ENCODE data around the gene PRR36.

Gene PRR36

GRCh38 chr19:7871437-7872305 lies 2.5 kb downstream of the PRR36 start:
- H3K27ac ChIP-seq (ENCODE audit: insufficient read depth, low read length, poor library complexity, severe bottlenecking) = no peak overlapping the region
- peak; percentile 71 to 86 (median 81) for DNase-seq
- no peak overlapping the region for H3K4me3 ChIP-seq (ENCODE audit: insufficient read depth, low read depth, low read length, poor library complexity, severe bottlenecking)

GRCh38 chr19:7870571-7871436 lies 3.4 kb downstream of the PRR36 start:
- peaks cover 46% of the 10 kb centered on the region for H3K4me1 ChIP-seq (ENCODE audit: control insufficient read depth, insufficient read depth, low read length, poor library complexity, severe bottlenecking)
- no peak overlapping the region for H3K27ac ChIP-seq (ENCODE audit: insufficient read depth, low read length, poor library complexity, severe bottlenecking)
- DNase-seq = peak; percentile 30 to 48 (median 38)
- H3K27me3 ChIP-seq (replicated peaks; ENCODE audit: control insufficient read depth, insufficient read depth, low read length, poor library complexity, severe bottlenecking) = peaks cover 19% of the 10 kb centered on the region
- H3K4me3 ChIP-seq (ENCODE audit: insufficient read depth, low read depth, low read length, poor library complexity, severe bottlenecking) = no peak overlapping the region
- H3K9me3 ChIP-seq (ENCODE audit: control insufficient read depth, low read length) = no peaks in the 10 kb centered on the region
- no peaks in the 10 kb centered on the region for H3K36me3 ChIP-seq (ENCODE audit: control insufficient read depth, insufficient read depth, low read length)

More at GRCh38 chr19:7871437-7872305, 2.5 kb downstream of the PRR36 start:
- Histone ChIP-seq H3K36me3 (ENCODE audit: control insufficient read depth, insufficient read depth, low read length) (no peaks in the 10 kb centered on the region), H3K4me1 (ENCODE audit: control insufficient read depth, insufficient read depth, low read length, poor library complexity, severe bottlenecking) (peaks cover 46% of the 10 kb centered on the region), H3K27me3 (replicated peaks; ENCODE audit: control insufficient read depth, insufficient read depth, low read length, poor library complexity, severe bottlenecking) (peaks cover 19% of the 10 kb centered on the region), H3K9me3 (ENCODE audit: control insufficient read depth, low read length) (no peaks in the 10 kb centered on the region)

GRCh38 chr19:7869910-7870511 lies 4.2 kb downstream of the PRR36 start:
- DNase-seq = peak; percentile 42 to 51 (median 47)
- Histone ChIP-seq H3K4me3 (ENCODE audit: insufficient read depth, low read depth, low read length, poor library complexity, severe bottlenecking) (peak overlapping the region; percentile 48), H3K4me1 (ENCODE audit: control insufficient read depth, insufficient read depth, low read length, poor library complexity, severe bottlenecking) (peaks cover 52% of the 10 kb centered on the region), H3K9me3 (ENCODE audit: control insufficient read depth, low read length) (no peaks in the 10 kb centered on the region), H3K27me3 (replicated peaks; ENCODE audit: control insufficient read depth, insufficient read depth, low read length, poor library complexity, severe bottlenecking) (peaks cover 19% of the 10 kb centered on the region), H3K36me3 (ENCODE audit: control insufficient read depth, insufficient read depth, low read length) (no peaks in the 10 kb centered on the region), H3K27ac (ENCODE audit: insufficient read depth, low read length, poor library complexity, severe bottlenecking) (peak overlapping the region; percentile 42)

GRCh38 chr19:7869453-7869909 lies 4.7 kb downstream of the PRR36 start:
- Histone ChIP-seq H3K4me3 (ENCODE audit: insufficient read depth, low read depth, low read length, poor library complexity, severe bottlenecking) (peak overlapping the region; percentile 48), H3K4me1 (ENCODE audit: control insufficient read depth, insufficient read depth, low read length, poor library complexity, severe bottlenecking) (peaks cover 50% of the 10 kb centered on the region), H3K27ac (ENCODE audit: insufficient read depth, low read length, poor library complexity, severe bottlenecking) (peak overlapping the region; percentile 42), H3K27me3 (replicated peaks; ENCODE audit: control insufficient read depth, insufficient read depth, low read length, poor library complexity, severe bottlenecking) (peaks cover 19% of the 10 kb centered on the region), H3K36me3 (ENCODE audit: control insufficient read depth, insufficient read depth, low read length) (no peaks in the 10 kb centered on the region), H3K9me3 (ENCODE audit: control insufficient read depth, low read length) (no peaks in the 10 kb centered on the region)
- peak; percentile 73 to 79 (median 75) for DNase-seq

- no peaks in the 10 kb centered on the region for H3K9me3 ChIP-seq (ENCODE audit: control insufficient read depth, low read length)
- DNase-seq = peak; percentile 67 to 76 (median 73)
- peaks cover 45% of the 10 kb centered on the region for H3K4me1 ChIP-seq (ENCODE audit: control insufficient read depth, insufficient read depth, low read length, poor library complexity, severe bottlenecking)
- peaks cover 17% of the 10 kb centered on the region for H3K27me3 ChIP-seq (replicated peaks; ENCODE audit: control insufficient read depth, insufficient read depth, low read length, poor library complexity, severe bottlenecking)
- peak overlapping the region; percentile 67 for H3K27ac ChIP-seq (ENCODE audit: insufficient read depth, low read length, poor library complexity, severe bottlenecking)
- H3K36me3 ChIP-seq (ENCODE audit: control insufficient read depth, insufficient read depth, low read length) = no peaks in the 10 kb centered on the region
- peak overlapping the region; percentile 48 for H3K4me3 ChIP-seq (ENCODE audit: insufficient read depth, low read depth, low read length, poor library complexity, severe bottlenecking)
Observed at GRCh38 chr19:7868671-7869452, 5.3 kb downstream of the PRR36 start.

- no peak for DNase-seq
- H3K36me3 ChIP-seq (ENCODE audit: control insufficient read depth, insufficient read depth, low read length) = no peaks in the 10 kb centered on the region
- peak overlapping the region; percentile 67 for H3K27ac ChIP-seq (ENCODE audit: insufficient read depth, low read length, poor library complexity, severe bottlenecking)
- peaks cover 12% of the 10 kb centered on the region for H3K27me3 ChIP-seq (replicated peaks; ENCODE audit: control insufficient read depth, insufficient read depth, low read length, poor library complexity, severe bottlenecking)
- no peaks in the 10 kb centered on the region for H3K9me3 ChIP-seq (ENCODE audit: control insufficient read depth, low read length)
- H3K4me1 ChIP-seq (ENCODE audit: control insufficient read depth, insufficient read depth, low read length, poor library complexity, severe bottlenecking) = peaks cover 40% of the 10 kb centered on the region
- peak overlapping the region; percentile 48 for H3K4me3 ChIP-seq (ENCODE audit: insufficient read depth, low read depth, low read length, poor library complexity, severe bottlenecking)
Observed at GRCh38 chr19:7868326-7868670, 5.9 kb downstream of the PRR36 start.

- no peak for DNase-seq
- H3K4me3 ChIP-seq (ENCODE audit: insufficient read depth, low read depth, low read length, poor library complexity, severe bottlenecking) = no peak overlapping the region
- H3K9me3 ChIP-seq (ENCODE audit: control insufficient read depth, low read length) = no peaks in the 10 kb centered on the region
- no peaks in the 10 kb centered on the region for H3K36me3 ChIP-seq (ENCODE audit: control insufficient read depth, insufficient read depth, low read length)
- H3K27ac ChIP-seq (ENCODE audit: insufficient read depth, low read length, poor library complexity, severe bottlenecking) = no peak overlapping the region
- peaks cover 37% of the 10 kb centered on the region for H3K4me1 ChIP-seq (ENCODE audit: control insufficient read depth, insufficient read depth, low read length, poor library complexity, severe bottlenecking)
- peaks cover 2% of the 10 kb centered on the region for H3K27me3 ChIP-seq (replicated peaks; ENCODE audit: control insufficient read depth, insufficient read depth, low read length, poor library complexity, severe bottlenecking)
Observed at GRCh38 chr19:7867092-7867844, 6.9 kb downstream of the PRR36 start.

GRCh38 chr19:7866399-7867091 lies 7.6 kb downstream of the PRR36 start:
- Histone ChIP-seq H3K27ac (ENCODE audit: insufficient read depth, low read length, poor library complexity, severe bottlenecking) (no peak overlapping the region), H3K36me3 (ENCODE audit: control insufficient read depth, insufficient read depth, low read length) (no peaks in the 10 kb centered on the region), H3K27me3 (replicated peaks; ENCODE audit: control insufficient read depth, insufficient read depth, low read length, poor library complexity, severe bottlenecking) (no peaks in the 10 kb centered on the region), H3K4me1 (ENCODE audit: control insufficient read depth, insufficient read depth, low read length, poor library complexity, severe bottlenecking) (peaks cover 37% of the 10 kb centered on the region), H3K4me3 (ENCODE audit: insufficient read depth, low read depth, low read length, poor library complexity, severe bottlenecking) (no peak overlapping the region), H3K9me3 (ENCODE audit: control insufficient read depth, low read length) (no peaks in the 10 kb centered on the region)
- DNase-seq = no peak

Data from effector memory CD4-positive, alpha-beta T cell (primary cell).